ENCODE measurements around the gene CYB561A3. TPM values are rescaled to one million over a fixed set of nuclear protein-coding genes. Genes with fewer than 3 reads are reported as not detected.

Gene CYB561A3
- total and polyA plus RNA-seq, 7 donors = 7.7 to 25.1 (median 15.5) TPM

DNA sequence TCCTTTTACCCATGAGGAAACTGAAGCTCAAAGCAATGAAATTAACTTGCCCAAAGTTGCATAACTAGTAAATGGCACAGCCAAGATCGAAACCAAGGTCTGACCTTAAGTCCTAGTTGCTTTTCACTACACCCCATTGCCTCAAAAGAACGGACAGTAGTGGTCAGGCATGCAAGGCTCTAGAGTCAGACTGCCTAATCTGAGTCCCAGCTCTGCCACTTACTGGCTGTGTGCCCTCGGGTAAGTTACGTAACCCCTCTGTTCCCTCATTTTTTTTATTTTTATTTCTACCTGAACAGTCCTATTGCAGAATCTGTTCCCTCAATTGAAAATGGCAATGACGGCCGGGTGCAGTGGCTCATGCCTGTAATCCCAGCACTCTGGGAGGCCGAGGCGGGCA lies 9.6 kb downstream of the CYB561A3 start:
- H3K4me1 ChIP-seq = no peaks in the 10 kb centered on the region
- H3K27me3 ChIP-seq (ENCODE audit: insufficient read depth in 3 of 3, low read length in 2 of 3) = no peaks in the 10 kb centered on the region
- H3K9me3 ChIP-seq = no peaks in the 10 kb centered on the region
- intact Hi-C loops (cut with DNase I) = no loop called here
- H3K27ac ChIP-seq = no peak overlapping the region
- TF ChIP-seq, protein P1, sequence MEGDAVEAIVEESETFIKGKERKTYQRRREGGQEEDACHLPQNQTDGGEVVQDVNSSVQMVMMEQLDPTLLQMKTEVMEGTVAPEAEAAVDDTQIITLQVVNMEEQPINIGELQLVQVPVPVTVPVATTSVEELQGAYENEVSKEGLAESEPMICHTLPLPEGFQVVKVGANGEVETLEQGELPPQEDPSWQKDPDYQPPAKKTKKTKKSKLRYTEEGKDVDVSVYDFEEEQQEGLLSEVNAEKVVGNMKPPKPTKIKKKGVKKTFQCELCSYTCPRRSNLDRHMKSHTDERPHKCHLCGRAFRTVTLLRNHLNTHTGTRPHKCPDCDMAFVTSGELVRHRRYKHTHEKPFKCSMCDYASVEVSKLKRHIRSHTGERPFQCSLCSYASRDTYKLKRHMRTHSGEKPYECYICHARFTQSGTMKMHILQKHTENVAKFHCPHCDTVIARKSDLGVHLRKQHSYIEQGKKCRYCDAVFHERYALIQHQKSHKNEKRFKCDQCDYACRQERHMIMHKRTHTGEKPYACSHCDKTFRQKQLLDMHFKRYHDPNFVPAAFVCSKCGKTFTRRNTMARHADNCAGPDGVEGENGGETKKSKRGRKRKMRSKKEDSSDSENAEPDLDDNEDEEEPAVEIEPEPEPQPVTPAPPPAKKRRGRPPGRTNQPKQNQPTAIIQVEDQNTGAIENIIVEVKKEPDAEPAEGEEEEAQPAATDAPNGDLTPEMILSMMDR (IDR thresholded peaks at IDR 0.05) = no peak
- peaks cover 0 to 81% of the 10 kb centered on the region in 2 donors for H3K36me3 ChIP-seq (ENCODE audit: insufficient read depth in 1 of 2, low read depth in 1 of 2)
- 80 to 82% (median 82%) methylated on average over 8 of the region's 8 CpGs for WGBS, 3 donors
- ATAC-seq = no peak
- no peak overlapping the region for H3K4me3 ChIP-seq
- DNase-seq = no peak

DNA sequence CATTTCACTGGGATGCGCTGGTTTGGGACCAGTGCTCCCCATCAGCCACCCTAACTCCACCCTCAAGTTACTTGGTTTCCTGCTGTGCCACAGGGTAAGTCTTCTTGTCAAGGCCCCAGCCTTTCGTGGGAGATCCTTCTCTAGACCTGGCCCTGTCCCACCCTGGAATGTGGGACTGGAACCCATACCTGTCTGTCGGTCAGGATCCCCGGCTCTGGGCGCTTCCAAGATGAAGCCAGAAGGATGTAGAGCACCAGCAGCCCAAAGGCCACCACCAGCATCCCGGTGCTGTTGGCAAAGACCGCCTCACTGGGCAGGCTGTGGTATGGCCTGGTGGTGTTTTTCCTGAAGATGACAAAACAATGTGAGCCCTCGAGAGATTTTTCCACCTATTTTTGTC lies 10.9 kb downstream of the CYB561A3 start:
- no peak overlapping the region for H3K4me3 ChIP-seq
- TF ChIP-seq, protein P1 (IDR thresholded peaks at IDR 0.05) = no peak
- no peak for ATAC-seq
- intact Hi-C loops (cut with DNase I) = no loop called here
- DNase-seq = no peak
- no peaks in the 10 kb centered on the region for H3K4me1 ChIP-seq
- H3K27ac ChIP-seq = no peak overlapping the region
- WGBS, 3 donors = 94 to 97% (median 95%) methylated on average over 8 of the region's 8 CpGs
- H3K36me3 ChIP-seq (ENCODE audit: insufficient read depth in 1 of 2, low read depth in 1 of 2) = peaks cover 0 to 86% of the 10 kb centered on the region in 2 donors
- H3K27me3 ChIP-seq (ENCODE audit: insufficient read depth in 3 of 3, low read length in 2 of 3) = no peaks in the 10 kb centered on the region
- no peaks in the 10 kb centered on the region for H3K9me3 ChIP-seq

DNA sequence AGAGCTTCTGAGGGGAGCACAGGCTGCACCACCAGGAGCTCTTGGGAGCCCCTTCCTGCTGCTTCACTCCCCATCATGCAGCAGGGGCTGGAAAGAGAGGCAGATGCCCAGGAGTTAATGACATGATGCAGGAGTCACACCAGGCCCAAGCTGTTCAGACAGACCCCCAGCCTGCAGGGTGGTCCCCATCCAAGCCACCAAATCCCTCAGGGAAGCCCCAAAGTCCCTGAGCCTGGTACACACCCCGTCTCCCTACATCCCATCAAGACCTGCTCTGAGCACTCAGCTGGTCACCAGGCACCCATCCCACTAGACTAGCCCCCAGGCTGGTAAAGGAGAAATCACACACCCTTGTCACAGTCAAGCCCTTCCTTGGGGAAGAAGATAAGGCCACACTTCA lies 11.3 kb downstream of the CYB561A3 start:
- intact Hi-C loops (cut with DNase I) = no loop called here
- Histone ChIP-seq H3K9me3 (no peaks in the 10 kb centered on the region), H3K4me3 (no peak overlapping the region), H3K27ac (no peak overlapping the region), H3K36me3 (ENCODE audit: insufficient read depth in 1 of 2, low read depth in 1 of 2) (peaks cover 0 to 85% of the 10 kb centered on the region in 2 donors), H3K27me3 (ENCODE audit: insufficient read depth in 3 of 3, low read length in 2 of 3) (no peaks in the 10 kb centered on the region), H3K4me1 (no peaks in the 10 kb centered on the region)
- TF ChIP-seq, protein P1 (IDR thresholded peaks at IDR 0.05) = no peak
- ATAC-seq (no peak), DNase-seq (no peak)
- 56 to 92% (median 92%) methylated on average over 1 of the region's 1 CpG for WGBS, 3 donors

DNA sequence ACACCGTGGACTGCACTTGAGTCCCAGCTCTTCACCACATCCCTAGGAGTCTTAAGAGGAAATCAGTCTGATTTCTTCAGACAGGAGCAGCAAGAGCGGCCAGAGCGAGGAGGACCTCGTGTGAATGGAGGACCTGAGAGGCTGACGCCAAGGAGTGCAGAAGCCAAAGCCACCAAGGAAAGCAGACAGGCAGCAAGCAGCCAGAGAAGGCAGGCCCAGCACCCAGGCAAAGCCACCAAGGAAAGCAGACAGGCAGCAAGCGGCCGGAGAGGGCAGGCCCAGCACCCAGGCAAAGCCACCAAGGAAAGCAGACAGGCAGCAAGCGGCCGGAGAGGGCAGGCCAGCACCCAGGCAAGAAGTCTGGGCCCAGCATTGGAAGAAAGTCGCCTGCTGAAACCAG lies 11.8 kb downstream of the CYB561A3 start:
- Histone ChIP-seq H3K4me1 (no peaks in the 10 kb centered on the region), H3K36me3 (ENCODE audit: insufficient read depth in 1 of 2, low read depth in 1 of 2) (peaks cover 0 to 90% of the 10 kb centered on the region in 2 donors), H3K27me3 (ENCODE audit: insufficient read depth in 3 of 3, low read length in 2 of 3) (no peaks in the 10 kb centered on the region), H3K27ac (no peak overlapping the region), H3K9me3 (no peaks in the 10 kb centered on the region), H3K4me3 (no peak overlapping the region)
- 89 to 96% (median 95%) methylated on average over 10 of the region's 10 CpGs for WGBS, 3 donors
- no peak for DNase-seq
- ATAC-seq = no peak
- intact Hi-C loops (cut with DNase I) = no loop called here
- TF ChIP-seq, protein P1 (IDR thresholded peaks at IDR 0.05) = no peak

DNA sequence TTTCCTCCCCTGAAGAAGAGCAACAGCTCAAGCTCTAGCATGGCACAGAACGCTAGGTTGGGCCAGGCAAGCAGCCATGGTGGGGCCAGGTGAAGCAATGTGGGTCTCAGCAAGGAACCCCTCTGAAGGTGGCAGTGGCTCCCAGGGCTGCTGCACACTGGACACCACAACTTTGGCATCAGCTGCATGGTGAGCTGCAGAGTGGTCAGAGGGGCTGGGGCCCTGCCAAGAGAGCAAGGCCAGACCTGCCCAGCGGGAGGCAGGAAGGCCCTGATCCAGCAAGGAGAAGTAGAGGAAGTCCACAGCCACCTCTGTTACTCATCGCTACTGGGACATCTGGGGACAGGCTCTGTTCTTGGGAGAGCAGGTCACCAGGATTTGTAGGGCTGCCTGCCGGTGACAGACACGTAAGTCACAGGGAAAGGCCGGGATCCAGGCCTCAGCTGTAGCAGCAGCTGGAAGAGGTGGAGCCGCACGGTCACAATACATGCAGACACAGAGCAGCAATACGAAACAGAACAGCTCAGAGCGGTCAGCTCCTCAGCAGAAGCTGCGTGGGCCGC lies 12.4 kb downstream of the CYB561A3 start:
- DNase-seq (peak in 1 of 2 donors; percentile 42), ATAC-seq (peak; percentile 27 to 71 (median 38))
- Histone ChIP-seq H3K27ac (no peak overlapping the region), H3K36me3 (ENCODE audit: insufficient read depth in 1 of 2, low read depth in 1 of 2) (peaks cover 0 to 92% of the 10 kb centered on the region in 2 donors), H3K9me3 (no peaks in the 10 kb centered on the region), H3K27me3 (ENCODE audit: insufficient read depth in 3 of 3, low read length in 2 of 3) (no peaks in the 10 kb centered on the region), H3K4me3 (no peak overlapping the region), H3K4me1 (no peaks in the 10 kb centered on the region)
- WGBS, 3 donors = 84 to 88% (median 85%) methylated on average over 12 of the region's 12 CpGs
- intact Hi-C loops (cut with DNase I) = no loop called here
- TF ChIP-seq, protein P1 (IDR thresholded peaks at IDR 0.05) = no peak

All from psoas muscle (tissue), 8 donors.